HG03521 (cell line): ENCODE measurements around the gene PLA2G4C.
"Not testable (repeated sequence)": the region's sequence is repeated elsewhere in the genome, so short reads cannot be mapped to it uniquely, and the experiment has no call there.

Experiments used
- ATAC-seq: cut with Tn5 transposase; IDR thresholded peaks from one replicate; pipeline ENCODE4 v1.9.1; 2021; ENCODE audit warnings: mild to moderate bottlenecking, moderate library complexity; ENCODE audit not compliant: unreplicated experiment

The PLA2G4C gene

GRCh38 chr19:48113190-48113917, 2.7 kb upstream of the PLA2G4C start:
- ATAC-seq: no peak

DNA sequence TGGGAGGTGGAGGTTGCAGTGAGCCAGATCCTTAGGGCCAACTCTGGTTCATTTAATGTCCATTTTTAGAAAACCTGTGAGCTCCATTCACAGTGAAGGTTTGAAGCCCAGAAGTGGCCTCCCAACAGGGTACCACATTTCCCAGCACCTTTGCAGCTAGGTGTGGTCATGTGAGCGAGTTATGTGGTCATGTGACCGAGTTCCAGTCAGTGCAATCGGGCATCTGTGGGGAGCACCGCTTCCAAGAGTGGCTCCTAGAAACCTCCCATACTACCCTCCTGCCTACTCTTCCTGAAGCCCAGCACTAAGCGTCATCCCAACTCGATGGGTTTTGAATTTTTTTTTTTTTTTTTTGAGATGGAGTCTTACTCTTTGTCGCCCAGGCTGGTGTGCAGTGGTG, 663 bp upstream of the PLA2G4C start:
- ATAC-seq: no peak

GRCh38 chr19:48108997-48109782, 1.4 kb downstream of the PLA2G4C start:
- ATAC-seq: no peak

DNA sequence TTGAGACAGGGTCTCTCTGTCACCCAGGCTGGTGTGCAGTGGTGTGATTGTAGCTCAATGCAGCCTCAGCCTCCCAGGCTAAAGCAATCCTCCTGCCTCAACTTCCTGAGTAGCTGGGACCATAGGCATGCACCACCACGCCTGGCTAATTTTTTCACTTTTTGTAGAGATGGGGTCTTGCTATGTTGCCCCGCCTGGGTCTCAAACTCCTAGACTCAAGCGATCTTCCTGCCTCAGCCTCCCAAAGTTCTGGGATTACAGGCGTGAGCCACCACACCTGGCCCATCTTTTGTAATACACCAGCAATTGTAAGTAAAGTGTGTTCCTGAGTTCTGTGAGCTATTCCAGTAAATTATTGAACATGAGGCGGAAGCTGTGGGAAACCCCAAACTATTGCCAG, 6.7 kb downstream of the PLA2G4C start:
- no peak for ATAC-seq

GRCh38 chr19:48102870-48103751, 7.5 kb downstream of the PLA2G4C start:
- no peak for ATAC-seq

DNA sequence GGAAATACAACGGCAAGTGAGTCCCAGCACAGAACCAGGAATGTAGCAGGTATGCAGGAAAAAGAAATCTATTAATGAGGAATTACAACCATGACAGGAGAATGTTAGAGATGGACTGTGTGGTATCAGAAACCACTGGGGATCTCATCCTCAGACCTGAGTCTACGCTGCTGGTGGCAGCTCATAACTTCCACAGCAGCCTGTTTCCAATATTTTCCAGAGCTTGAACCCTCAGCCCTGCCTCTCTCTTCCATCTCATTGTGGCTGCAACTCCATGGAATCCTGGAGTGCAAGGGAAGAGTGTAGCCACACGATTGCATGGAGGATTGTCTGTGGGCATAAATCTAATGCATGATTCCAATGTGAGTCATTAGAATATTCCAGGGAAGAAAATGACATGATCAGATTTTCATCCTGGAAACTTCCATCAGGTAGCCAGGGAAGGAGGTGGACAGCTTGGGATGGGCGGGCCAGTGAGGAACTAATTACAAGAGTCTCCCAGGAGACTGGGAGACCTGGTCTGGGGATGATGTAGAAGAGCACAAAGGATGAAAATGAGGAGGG, 14.9 kb downstream of the PLA2G4C start:
- no peak for ATAC-seq

- no peak for ATAC-seq
Measured at GRCh38 chr19:48094855-48095203, 15.8 kb downstream of the PLA2G4C start.

DNA sequence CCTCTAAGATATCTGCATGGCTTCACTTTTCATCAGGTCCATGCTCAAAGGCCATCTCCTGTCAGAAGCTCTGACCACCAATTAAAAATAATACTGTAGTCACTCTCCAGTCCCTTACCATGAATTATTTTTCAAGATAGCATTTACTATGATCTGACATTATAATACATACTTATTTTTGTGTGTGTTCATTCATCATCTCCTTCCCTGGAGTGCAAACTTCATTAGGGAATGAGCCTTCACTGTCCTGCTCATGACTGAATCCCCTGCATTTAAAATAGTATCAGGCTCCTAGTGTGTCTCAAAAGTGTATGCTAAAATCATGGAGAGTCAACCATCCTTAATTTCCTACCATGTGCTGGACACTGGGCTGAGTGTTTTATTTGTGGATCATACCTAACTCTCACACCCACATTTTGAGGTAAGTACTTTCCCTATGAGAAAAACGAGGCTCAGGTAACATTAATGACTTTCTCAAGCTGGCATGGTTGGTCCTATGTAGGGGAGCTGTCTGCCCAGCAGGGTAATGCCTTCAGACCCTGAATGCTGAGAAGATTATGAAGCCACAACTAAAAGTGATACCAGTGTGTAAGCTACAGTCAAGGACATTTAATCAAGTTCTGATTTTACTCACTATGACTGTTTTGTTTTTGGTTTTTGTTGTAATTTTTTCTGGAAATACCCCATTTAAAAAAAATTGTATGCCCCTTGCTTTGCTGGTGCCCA, 16.3 kb downstream of the PLA2G4C start:
- no peak for ATAC-seq

DNA sequence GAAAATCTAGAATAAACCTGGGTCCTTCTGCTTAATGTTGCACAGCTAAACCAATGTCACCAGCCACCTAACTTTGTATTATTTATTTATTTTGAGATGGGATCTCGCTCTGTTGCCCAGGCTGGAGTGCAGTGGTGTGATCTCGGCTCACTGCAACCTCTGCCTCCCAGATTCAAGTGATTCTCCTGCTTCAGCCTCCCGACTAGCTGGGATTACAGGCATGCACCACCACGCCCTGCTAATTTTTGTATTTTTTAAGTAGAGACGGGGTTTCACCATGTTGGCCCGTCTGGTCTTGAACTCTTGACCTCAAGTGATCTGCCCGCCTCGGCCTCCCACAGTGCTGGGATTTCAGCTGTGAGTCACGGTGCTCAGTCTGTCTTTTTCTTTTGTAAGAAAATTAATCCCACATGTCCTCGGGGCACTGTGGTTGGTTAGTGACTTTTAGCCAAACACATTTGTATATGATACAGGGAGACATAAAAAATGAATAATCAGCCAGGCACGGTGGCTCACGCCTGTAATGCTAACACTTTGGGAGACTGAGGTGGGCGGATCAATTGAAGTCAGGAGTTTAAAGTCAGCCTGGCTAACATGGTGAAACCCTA, 19.4 kb downstream of the PLA2G4C start:
- ATAC-seq: not testable (repeated sequence)

DNA sequence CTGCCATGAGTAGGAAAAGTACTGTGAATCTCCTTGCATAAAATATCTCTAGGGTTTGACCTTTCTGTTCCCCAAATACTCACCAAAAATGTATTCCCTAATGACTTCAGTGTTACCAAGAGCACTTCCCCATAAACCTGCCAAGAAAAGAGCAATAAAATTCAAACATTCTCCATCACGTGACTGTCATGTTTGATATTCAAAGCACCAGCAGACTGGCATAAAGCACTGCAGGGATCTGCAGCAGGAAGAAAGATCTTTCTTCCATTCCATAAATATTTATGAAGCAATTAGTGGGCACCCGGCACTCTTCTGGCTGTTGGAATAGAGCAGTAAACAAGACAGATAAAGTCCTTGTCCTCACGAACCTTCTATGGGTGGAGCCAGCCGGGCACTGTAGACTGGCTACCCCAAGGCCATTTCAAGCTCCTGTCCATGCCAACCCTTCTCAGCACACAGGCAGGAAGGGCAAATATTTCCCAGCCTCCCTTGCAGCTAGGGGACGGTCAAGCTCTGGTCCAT, 20.3 kb downstream of the PLA2G4C start:
- no peak for ATAC-seq

DNA sequence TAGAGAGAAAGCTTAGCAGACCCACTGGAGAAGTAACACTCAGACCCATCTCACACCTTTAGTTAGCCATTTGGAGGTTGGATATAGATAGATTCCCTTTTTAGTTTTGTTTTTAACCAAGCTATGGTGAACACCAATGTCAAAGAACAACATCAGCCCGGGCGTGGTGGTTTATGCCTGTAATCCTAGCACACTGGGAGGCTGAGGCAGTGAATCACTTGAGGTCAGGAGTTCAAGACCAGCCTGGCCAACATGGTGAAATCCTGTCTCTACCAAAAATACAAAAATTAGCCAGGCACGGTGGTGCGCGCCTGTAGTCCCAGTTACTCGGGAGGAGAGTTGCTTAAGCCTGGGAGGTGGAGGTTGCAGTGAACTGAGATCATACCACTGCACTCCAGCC, 21.6 kb downstream of the PLA2G4C start:
- ATAC-seq: not testable (repeated sequence)

- no peak for ATAC-seq
Measured at GRCh38 chr19:48085904-48086864, 24.4 kb downstream of the PLA2G4C start.

GRCh38 chr19:48085076-48085475, 25.5 kb downstream of the PLA2G4C start:
- ATAC-seq: no peak

- no peak for ATAC-seq
Measured at GRCh38 chr19:48081106-48081505, 29.5 kb downstream of the PLA2G4C start.

- not testable (repeated sequence) for ATAC-seq
Measured at GRCh38 chr19:48070177-48070769, 40.3 kb downstream of the PLA2G4C start.

GRCh38 chr19:48069435-48069834, 41.2 kb downstream of the PLA2G4C start:
- ATAC-seq: no peak

DNA sequence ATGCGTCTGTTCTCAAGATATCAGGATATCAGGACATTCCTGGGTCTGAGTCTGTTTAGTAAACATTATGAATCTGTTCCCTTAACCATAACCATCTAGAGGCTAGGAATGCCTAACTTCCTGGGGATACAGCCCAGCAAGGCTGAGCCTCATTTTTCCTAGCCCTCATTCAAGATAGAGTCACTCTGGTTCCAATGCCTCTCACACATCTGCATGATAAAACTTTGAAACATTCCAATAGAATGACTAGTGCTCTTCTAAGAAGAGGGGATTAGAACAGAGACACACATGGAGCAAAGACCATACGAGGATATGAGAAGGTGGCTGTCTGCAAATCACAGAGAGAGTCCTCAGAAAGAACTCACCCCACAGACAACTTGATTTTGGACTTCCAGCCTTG, 46.1 kb downstream of the PLA2G4C start:
- no peak for ATAC-seq
